ENCODE measurements around the gene DDX3X.
A peak's percentile ranks its signal among the peaks of the same experiment; 100 is the strongest.
"Not testable (repeated sequence)": the region's sequence is repeated elsewhere in the genome, so short reads cannot be mapped to it uniquely, and the experiment has no call there.

Gene DDX3X

DNA sequence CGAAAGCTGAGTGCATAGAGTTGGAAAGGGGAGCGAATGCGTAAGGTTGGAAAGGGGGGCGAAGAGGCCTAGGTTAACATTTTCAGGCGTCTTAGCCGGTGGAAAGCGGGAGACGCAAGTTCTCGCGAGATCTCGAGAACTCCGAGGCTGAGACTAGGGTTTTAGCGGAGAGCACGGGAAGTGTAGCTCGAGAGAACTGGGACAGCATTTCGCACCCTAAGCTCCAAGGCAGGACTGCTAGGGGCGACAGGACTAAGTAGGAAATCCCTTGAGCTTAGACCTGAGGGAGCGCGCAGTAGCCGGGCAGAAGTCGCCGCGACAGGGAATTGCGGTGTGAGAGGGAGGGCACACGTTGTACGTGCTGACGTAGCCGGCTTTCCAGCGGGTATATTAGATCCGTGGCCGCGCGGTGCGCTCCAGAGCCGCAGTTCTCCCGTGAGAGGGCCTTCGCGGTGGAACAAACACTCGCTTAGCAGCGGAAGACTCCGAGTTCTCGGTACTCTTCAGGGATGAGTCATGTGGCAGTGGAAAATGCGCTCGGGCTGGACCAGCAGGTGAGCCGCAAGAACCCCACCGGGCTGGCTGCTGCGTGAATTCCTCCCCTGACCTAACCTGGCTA lies at the start of gene DDX3X:
DDX3X (plus strand) TSS at position 419 of the 619 bp plus-strand sequence; CDS start at position 510, 91 bp downstream.
- DNase-seq (ENCODE audit: low read depth, low spot score): peak; percentile 71

DNA sequence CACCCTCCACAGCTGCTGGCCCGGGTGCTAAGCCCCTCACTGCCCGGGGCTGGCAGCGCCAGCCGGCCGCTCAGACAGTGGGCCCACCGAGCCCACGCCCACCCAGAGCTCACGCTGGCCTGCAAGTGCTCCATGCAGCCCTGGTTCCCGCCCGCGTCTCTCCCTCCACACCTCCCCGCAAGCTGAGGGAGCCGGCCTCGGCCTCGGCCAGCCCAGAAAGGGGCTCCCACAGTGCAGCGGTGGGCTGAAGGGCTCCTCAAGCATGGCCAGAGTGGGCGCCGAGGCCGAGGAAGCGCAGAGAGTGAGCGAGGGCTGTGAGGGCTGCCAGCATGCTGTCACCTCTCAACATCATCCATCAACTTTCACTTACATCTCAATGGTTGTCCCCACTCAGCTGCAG lies 48.0 kb upstream of the DDX3X start:
- not testable (repeated sequence) for DNase-seq (ENCODE audit: low read depth, low spot score)

DNA sequence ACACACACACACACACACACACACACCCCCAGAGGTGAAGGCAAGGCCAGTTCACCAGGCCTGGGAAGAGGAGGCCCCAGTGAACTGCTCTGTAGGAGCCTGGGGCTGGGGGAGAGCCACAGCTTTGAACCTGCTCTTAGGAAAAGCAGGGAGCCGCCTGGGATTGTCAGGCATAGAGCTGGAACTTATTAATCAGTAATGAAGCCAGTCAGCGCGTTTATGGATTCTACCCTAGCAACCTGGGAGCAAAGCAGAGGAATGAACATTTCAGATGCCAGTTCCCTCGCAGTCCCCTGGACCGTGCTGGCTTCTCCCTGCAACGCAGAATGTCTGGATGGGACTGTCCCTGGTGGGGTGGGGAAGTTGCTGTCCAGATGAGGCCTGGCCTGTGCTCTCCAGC lies 45.3 kb upstream of the DDX3X start:
- DNase-seq (ENCODE audit: low read depth, low spot score): no peak

DNA sequence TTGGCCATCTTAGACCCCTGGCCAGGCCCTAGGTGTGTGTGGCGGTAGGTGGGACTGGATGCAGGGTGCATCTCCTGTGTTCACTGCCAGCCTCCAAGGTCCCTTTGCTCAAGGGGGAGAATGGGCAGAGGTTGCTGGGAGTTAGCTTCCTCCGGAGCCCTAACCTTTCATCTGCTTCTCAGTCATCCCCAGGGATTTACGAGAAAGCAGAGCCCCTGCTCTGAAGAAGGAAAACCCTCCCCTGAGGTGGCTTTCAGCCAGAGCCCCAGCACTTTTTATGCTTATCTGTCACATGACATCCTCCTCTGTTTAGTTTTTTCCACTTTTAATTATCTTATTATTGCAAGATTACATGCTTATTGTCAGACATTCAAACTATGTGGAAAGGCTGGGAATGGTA lies 44.9 kb upstream of the DDX3X start:
- no peak for DNase-seq (ENCODE audit: low read depth, low spot score)

DNA sequence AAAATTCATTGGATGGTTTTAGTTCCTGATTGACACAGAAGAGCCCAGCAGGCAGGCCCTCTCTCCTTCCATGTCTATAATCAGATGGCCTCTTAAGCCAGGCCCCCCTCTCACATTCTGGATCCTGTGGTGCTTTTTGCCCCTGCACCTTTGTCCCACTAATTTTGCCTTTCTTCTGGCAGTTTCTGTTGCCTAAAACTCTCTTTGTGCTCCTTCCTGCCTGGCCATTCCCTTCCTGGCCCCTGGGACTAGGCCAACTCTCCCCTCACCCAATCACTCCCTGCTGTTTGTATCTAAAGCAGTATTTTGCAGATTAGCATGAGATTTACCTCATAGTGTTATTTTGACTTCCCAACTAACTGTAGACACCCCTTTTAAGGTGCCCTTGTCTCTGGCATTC lies 42.7 kb upstream of the DDX3X start:
- no peak for DNase-seq (ENCODE audit: low read depth, low spot score)

DNA sequence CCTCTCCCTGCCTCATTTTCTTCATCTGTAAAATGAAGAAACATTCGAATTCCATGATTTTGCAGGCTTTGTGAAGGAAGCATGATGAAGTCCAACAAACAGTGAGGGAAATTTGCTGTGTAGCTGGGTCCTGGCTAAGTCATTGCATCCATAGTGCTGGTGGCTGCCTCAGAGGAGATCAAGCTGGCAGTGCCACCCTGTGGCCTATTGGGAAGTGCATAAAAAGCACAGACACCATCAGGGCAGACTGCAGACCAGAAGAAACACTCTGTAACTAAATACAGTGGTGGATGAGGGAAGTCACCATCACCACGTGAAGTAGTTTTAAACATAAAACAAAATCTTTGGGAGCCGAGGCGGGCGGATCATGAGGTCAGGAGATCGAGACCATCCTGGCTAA lies 40.7 kb upstream of the DDX3X start:
- DNase-seq (ENCODE audit: low read depth, low spot score): no peak

- DNase-seq (ENCODE audit: low read depth, low spot score): no peak
These were observed 33.1 kb upstream of the DDX3X start for GRCh38 chrX:41300758-41301437.

GRCh38 chrX:41301438-41301824 lies 32.5 kb upstream of the DDX3X start:
- no peak for DNase-seq (ENCODE audit: low read depth, low spot score)

GRCh38 chrX:41302370-41302769 lies 31.6 kb upstream of the DDX3X start:
- no peak for DNase-seq (ENCODE audit: low read depth, low spot score)

GRCh38 chrX:41303013-41303412 lies 30.9 kb upstream of the DDX3X start:
- no peak for DNase-seq (ENCODE audit: low read depth, low spot score)

DNA sequence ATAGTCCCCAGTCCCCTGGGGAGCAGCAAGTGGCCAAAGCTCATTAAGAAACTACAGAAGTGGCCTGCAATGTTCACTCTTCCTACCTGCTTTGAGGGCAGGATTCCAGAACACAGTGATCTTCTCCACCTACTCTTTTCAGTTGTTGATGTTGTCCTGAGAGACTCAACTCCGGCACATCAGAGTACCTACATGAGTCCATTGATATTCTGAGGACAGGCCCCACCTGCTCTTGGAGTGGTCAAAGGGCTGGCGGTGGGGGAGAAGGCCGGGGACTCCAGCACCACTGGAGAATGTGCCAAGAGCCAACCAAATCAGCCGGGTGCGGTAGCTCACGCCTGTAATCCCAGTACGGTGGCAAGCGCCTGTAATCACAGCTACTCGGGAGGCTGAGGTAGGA lies 29.8 kb upstream of the DDX3X start:
- DNase-seq (ENCODE audit: low read depth, low spot score): no peak

DNA sequence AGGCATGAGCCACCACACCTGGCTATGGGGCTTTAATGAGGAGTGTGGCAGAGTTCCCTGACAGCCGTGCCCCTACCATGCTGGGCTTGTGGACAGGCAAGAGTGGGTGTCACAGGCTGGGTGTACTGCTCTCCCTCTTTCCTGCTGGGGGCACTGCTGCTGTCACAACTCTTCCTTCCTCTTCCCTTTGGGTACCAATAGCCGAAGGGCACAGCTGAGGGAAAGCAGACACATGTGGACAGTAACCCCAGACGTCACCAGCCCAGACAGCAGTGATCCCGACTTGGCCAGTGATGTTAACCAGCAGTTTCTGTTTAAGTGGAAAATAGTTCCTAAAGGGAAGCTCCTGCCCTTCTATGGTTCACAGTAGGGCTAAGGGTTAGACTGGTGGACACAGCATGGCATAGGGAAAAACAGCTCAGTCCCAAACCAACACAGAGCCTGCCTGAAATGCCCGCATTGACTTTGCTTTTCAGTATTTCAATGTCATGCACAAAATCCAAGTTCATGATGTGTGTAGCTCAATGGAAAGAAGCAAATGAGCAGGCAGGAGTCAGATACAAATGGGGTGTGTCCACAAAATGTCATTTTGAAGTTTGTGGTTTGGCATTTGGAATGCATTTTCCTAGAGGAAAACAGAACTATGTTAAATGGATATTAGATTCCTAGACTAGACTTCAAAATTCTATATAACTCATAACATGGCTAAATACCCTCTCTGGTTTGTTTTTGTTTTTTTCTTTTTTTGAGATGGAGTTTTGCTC lies 24.9 kb upstream of the DDX3X start:
- DNase-seq (ENCODE audit: low read depth, low spot score): no peak

DNA sequence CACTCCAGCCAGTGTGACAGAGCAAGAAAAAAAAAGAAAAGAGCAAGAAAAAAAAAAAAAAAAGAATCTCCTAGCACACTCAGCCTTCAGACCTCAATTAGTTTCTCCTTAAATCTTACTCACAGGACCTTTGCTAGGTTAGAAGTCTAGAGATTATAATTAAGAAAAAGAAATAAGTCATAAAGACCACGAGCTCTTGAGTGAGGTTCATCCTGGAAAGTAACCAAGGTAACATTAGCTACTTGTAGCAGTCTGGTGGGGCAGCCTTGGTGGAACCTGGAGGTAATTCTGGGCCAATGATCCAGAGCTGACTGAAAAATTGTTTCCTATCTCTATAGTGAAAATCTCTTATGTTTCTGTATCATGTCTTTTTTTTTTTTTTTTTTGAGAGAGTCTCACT lies 21.2 kb upstream of the DDX3X start:
- no peak for DNase-seq (ENCODE audit: low read depth, low spot score)

- no peak for DNase-seq (ENCODE audit: low read depth, low spot score)
These were observed 20.5 kb upstream of the DDX3X start for GRCh38 chrX:41313419-41313818.

DNA sequence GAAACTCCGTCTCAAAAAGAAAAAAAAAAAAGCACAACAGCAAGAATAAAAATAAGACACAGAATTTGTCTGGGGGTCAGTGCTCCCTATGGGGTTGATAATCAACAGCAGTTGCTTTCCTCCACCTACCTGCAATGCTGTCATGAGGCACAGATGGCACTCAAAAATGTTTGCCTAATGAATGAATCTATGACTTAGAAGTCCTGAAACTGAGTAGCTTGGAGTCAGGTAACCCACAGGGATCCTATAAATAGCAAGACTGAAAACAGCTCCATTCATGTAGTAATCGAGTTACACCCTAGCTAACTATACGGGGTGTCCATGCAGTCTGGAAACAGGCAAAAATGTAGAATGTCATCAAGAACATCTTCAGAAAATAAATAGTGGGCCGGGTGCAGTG lies 19.8 kb upstream of the DDX3X start:
- DNase-seq (ENCODE audit: low read depth, low spot score): no peak

DNA sequence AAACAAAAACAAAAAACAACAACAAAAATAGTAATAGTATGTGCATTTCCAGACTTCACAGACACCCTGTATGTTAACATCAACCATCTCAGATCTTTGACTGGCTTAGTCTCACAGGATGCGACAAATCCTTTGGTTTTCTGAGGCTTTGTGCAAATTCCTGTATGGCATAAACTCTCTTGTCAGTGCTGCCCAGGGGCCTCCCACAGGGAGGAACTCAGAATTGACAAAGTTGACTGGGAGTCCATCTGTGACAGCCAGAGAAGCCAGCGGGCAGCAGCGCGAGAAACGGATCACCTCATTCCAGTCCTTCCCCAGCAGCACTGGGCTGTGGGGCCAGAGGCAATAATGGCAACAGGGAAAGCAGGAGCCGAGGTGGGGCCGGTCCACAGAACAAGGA lies 19.1 kb upstream of the DDX3X start:
- no peak for DNase-seq (ENCODE audit: low read depth, low spot score)

GRCh38 chrX:41316266-41316665 lies 17.7 kb upstream of the DDX3X start:
- not testable (repeated sequence) for DNase-seq (ENCODE audit: low read depth, low spot score)

DNA sequence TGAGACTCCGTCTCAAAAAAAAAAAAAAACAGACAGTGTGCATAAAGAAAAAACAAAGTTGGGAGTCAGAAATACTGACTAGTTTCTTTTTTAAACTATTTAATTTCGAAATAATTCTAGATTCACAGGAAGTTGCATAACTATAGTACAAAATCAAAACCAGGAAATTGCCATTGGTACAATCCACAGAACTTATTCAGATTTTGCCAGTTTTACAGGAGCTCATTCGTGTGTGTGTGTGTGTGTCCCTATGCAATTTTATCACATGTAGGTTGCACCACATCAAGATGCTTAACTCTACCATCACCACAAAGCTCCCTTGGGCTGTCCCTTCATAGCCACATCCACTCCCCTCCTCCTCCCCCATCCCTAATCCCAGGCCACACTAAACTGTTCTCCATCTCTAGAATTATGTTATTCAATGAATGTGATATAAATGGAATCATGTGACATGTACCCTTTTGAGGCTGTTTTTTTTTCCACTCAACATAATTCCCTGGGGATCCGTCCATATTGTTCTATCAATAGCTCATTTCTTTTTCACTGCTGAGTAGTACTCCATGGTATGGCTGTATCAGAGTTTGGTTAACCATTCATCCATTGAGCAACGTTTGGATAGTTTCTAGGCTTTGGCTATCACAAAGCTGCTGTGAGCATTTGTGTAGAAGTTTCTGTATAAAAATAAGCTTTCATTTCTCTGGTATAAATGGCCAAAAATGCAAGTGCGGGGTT lies 16.3 kb upstream of the DDX3X start:
- no peak for DNase-seq (ENCODE audit: low read depth, low spot score)

GRCh38 chrX:41320393-41320792 lies 13.6 kb upstream of the DDX3X start:
- DNase-seq (ENCODE audit: low read depth, low spot score): no peak

GRCh38 chrX:41322821-41323603 lies 10.9 kb upstream of the DDX3X start:
- DNase-seq (ENCODE audit: low read depth, low spot score): no peak

- no peak for DNase-seq (ENCODE audit: low read depth, low spot score)
These were observed 7.5 kb upstream of the DDX3X start for GRCh38 chrX:41326431-41326830.

Measured in brain pericyte (primary cell).